GM21786 (cell line): Measurements from ENCODE around the gene U2AF2.

Experiments used
- ATAC-seq: cut with Tn5 transposase; IDR thresholded peaks from one replicate; pipeline ENCODE4 v1.9.1; 2021; ENCODE audit not compliant: unreplicated experiment

Gene U2AF2

GRCh38 chr19:55654323-55654867 lies 440 bp upstream of the U2AF2 start:
- ATAC-seq: peak; percentile 52

GRCh38 chr19:55655648-55656040 lies 809 bp downstream of the U2AF2 start:
- no peak for ATAC-seq

DNA sequence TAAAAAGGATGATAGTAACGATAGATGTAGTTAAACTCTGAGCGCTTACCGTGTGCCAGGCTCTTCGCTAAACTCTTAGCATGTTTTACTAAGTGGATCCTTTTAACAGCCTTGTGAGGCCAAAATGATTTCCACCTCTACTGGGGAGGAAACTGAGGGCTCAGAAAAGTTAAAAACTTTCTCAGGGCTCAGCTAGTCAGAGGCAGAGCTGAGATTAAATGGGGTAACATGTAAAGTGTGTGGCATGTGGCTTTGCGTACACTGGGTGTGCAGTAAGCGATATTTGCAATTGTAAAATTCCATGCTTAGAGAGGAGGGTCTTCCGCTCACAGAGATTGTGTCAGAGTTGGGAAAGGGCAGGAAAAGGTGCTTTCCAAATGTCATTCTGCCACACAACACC lies 1.7 kb downstream of the U2AF2 start:
- no peak for ATAC-seq

DNA sequence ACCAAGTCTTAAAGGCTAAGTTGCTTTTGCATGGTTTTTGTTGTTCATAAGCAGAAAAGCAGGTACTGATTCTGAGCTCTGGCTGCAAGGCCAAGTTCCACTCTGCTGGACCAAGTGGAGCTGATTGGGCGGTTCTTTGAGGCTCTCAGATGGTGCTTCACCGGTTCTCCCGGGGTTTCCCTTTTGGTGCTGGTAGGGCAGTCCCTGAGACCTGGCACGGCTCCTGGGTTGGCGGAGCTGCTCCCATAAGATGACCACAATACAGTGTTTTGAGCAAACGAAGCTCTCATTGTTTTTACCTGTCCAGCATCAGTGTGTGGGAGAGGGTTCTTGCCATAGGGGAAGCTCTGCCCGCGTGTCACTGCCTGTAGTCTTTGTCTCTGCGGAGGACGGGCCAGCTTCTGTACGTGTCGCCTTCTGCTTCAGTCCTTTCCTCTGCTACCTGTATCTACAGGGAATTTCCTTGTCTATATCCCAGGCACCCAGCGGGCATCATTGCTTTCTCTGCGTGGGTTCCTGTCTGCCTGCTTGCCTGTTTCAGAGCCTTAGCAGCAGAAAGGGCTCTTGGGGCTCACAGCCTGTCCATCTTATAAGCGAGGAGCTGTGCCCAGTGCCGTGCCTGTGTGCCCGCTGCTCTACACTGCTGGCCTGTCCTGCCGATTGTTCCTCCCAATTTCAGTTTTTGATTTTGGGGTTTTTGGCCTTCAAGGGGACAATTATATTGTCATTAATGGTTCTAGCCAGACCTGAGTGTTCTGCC lies 2.3 kb downstream of the U2AF2 start:
- no peak for ATAC-seq

DNA sequence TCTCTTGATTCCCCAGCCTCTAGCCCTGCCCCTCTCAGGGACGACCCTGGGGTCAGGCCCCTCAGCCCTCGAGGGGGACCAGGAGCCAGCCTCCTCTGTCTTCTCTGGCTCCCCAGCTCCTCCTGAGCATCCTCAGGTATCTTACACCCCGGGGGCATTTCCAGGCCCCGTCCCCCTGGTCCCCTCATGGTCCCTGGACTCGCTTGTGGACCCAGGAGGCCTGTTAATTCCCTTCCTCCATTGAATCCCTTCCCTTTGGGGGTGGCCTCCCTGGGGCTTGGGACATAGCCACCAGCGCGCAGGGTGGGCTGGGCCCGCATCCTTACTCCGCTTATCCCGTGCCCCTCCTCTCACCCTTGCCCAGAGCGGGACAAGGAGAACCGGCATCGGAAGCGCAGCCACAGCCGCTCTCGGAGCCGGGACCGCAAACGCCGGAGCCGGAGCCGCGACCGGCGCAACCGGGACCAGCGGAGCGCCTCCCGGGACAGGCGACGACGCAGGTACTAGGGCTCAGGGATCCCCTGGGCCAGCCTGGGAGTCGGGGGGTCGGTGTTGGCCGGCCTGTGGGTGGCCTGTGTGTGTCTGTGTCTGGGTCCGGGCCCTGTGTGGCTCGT lies 4.1 kb downstream of the U2AF2 start:
- ATAC-seq: no peak

DNA sequence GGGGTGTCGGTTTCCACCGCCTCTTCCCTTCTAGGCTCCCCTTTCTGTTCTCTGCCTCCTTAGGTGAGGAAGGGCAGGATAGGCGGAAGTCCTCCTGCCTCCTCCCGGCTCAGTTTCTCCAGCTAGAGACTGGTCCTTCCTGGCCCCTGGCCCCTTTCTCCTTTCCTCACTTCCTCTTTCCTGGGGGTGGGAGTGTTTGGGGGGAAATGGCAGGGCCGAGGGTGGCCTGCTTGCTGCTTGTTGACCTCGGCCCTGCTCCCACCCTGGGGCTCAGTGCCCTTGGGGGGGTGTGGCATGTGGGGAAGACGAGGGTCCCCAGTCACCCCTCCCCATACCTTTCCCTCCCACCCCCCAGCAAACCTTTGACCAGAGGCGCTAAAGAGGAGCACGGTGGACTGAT lies 5.0 kb downstream of the U2AF2 start:
- no peak for ATAC-seq

- no peak for ATAC-seq
These were observed 5.6 kb downstream of the U2AF2 start for GRCh38 chr19:55660404-55660803.

- no peak for ATAC-seq
These were observed 6.2 kb downstream of the U2AF2 start for GRCh38 chr19:55660991-55661390.

- ATAC-seq: no peak
These were observed 7.0 kb downstream of the U2AF2 start for GRCh38 chr19:55661826-55662225.

DNA sequence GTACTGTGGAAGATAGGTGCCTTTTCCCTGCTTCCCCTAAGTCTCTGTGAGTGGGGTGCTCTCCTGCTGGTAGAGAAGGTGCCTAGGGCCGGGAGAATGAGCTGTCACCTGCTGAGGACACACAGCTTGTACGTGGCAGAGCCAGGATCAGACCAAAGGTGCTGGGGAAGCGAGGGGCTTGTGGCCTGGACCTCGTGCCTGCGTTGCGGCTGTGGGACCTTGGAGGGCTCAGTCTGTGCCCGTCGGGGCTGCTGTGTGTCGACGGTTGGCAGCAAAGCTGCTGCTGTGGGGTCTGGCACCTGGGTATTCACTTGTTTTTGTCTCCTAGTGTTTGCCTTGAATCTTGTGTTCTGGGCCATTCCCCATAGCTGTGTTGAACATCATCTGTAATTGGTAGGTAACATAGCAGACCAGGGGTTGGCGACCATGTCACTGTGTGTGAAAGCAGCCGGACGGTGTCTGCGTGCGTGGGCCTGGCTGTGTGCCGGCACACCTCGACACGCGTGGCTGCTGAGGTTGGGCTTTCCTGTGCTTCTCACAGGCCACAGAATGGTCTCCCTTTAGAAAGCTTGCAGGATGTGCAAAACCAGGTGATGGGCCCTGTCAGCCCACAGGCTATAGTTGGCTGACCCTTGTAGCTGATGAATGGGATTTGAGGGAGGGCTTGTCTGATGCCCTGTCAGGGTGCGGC lies 9.2 kb downstream of the U2AF2 start:
- ATAC-seq: no peak

DNA sequence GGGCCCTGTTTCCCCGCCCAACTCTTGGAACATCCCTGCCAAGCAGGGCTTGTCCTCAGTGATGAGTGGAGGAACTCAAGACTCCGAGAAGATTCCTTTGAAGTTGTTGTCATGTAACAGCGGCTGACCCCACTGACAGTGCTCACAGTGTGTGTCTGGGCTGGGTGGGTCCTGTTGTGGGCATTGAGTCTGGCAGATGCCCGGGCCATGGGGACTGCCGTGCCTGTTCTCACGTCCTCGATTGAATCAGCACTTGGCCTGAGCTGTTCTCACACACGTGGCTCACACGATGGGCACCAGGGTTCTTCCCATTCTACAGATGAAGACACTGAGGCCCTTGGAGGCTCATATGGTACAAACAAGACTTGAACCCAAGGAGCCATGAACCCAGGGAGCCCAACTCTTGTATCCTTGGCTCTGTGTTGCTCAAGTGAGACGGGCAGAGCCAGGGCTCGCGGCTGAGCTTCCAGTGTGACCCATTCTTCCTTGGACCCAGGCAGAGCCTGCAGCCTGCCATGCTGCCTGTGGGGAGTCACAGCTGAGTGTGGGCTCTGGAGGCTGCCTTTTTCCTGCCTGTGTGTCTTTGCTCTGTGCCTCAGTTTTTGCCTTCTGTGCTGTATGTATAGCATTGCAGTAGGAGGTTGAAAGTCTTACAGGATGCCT lies 11.6 kb downstream of the U2AF2 start:
- no peak for ATAC-seq

GRCh38 chr19:55667006-55667381 lies 12.2 kb downstream of the U2AF2 start:
- no peak for ATAC-seq

- ATAC-seq: no peak
These were observed 12.7 kb downstream of the U2AF2 start for GRCh38 chr19:55667511-55667910.

DNA sequence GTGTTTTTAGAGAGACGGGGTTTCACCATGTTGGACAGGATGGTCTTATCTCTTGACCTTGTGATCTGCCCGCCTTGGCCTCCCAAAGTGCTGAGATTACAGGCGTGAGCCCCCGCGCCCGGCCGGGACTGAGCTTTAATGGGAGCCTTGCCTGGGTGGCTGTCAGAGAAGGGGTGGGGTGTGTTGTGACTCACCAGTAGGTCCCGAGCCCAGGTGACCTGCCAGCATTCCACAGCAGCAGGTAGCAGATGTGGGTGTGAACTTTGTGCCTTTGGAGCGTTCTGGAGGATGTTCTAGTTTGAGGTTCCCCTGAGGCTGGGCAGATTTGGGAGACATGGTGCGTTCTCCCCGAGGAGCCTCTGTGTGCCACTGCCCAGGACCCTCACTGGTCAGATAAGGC lies 13.1 kb downstream of the U2AF2 start:
- no peak for ATAC-seq

- no peak for ATAC-seq
These were observed 13.9 kb downstream of the U2AF2 start for GRCh38 chr19:55668603-55669348.

GRCh38 chr19:55669418-55670279 lies 14.8 kb downstream of the U2AF2 start:
- no peak for ATAC-seq

DNA sequence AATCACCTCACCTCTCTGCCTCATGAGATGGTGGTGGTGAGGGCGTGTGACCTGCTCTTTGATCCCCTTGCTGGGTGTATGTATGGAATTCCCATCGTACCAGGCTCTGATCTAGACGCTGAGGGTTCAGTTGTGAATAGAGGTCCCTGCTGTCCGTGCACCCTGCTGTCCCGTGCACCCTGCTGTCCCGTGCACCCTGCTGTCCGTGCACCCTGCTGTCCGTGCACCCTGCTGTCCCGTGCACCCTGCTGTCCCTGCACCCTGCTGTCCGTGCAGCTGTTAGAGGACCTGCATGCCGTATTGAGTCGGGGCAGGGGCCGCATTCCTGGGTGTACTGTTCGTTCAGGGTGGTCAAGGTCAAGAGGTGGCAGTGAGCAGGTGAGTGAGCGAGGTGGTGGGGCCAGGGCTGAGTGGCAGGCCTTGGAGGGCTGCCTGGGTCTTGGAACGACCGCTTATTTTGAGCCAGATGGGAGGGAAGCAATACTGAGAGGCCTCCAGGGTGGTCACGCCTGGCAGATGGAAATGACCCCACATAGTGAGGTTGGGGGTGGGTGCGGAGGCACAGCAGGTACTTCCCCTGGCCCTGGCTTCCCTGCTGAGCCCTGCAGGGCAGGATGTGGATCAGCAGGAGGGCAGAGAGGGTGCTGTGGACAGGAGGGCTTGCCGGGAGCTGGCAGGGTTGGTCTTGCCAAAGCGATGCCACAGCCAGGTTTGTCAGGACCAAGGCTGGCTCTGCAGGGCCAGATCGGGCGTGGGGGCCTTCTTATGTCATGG lies 15.6 kb downstream of the U2AF2 start:
- no peak for ATAC-seq

DNA sequence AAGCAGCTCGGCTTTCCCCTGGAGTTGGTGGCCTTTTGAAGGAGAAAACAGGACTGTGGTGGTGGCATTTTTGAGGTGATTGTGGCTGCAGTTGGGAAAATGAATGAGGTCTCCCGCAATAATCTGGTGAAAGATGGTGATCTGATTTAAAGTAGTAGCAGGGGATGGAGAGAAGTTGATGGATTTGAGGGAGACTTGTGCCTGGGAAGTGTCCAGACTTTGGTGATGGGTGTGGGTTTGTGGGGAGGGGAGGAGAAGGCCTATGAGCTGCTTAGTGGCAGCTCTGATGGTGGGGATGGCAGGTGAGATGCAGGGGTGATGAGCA lies 16.2 kb downstream of the U2AF2 start:
- no peak for ATAC-seq

DNA sequence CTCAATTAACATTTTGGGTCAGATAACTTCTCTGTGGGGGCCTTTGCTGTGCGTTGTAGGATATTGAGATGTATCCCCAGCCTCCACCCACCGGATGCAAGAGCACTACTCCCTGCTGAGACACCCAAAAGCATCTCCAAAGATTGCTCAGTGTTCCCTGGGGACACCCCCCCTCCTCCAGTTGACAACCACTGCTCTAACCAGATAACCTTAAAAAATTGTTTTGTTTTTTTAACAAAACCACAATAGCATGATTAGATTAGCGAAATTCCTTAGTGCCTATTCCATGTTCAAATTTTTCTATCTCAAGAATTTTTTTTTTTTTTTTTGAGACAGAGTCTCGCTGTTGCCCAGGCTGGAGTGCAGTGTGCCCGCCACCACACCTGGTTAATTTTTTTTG lies 17.6 kb downstream of the U2AF2 start:
- no peak for ATAC-seq
